K562 (cell line): Measurements from ENCODE around the gene DNAJB12. TPM values are rescaled to one million over a fixed set of nuclear protein-coding genes. Genes with fewer than 3 reads are reported as not detected.

Source experiments
- ATAC-seq: fragments of 200-7000 bp; cut with Tn5 transposase; 3 replicates; pipeline ENCODE4 v1.9.1; 2020; ENCODE audit warnings: moderate library complexity
- BruUV-seq: library from RNA; stranded (reverse); fragments of 400-500 nt; replicated peaks from 2 replicates; lab custom pipeline; 2021; lab: Mats Ljungman, UMichigan
- CTCF ChIA-PET: fragments of 300-600 bp; formaldehyde crosslinking; extraction: SDS; loops from one replicate; lab custom pipeline; 2021; ENCODE audit warnings: low intra/inter-chr PET ratio; lab: Yijun Ruan, JAX
- POLR2A ChIA-PET: fragments of 300-600, 350-650 bp; sonication (Branson Sonifier 250); formaldehyde crosslinking; extraction: SDS; loops from one replicate; lab custom pipeline; 2021; ENCODE audit warnings: antibody characterized with exemption, inconsistent platforms; lab: Yijun Ruan, JAX
- DNase-seq, 4 experiments: peaks; one replicate each; pipeline versions ENCODE4 v3.0.0 to v3.0.0-alpha.2; 2011 to 2018; ENCODE audit warnings: low spot score in 3 of 4, mixed read lengths in 3 of 4; ENCODE audit errors: extremely low read depth in 1 of 4
- FAIRE-seq: peaks from 2 replicates; lab custom pipeline; 2011; peaks lifted over from hg19 to GRCh38; lab: Jason Lieb, UNC
- H2AFZ ChIP-seq: 2 replicates; pipeline ENCODE4 v1.6.0; 2011; ENCODE audit warnings: low read depth, low read length, control low read depth, inconsistent platforms
- H3K27ac ChIP-seq: fragments of 200-600 bp; 3 replicates; pipeline ENCODE4 v1.8.0; 2011; ENCODE audit warnings: low read depth, mild to moderate bottlenecking, control low read depth, inconsistent platforms, low read length, moderate library complexity, mixed read lengths; ENCODE audit errors: extremely low read depth
- H3K27me3 ChIP-seq, 2 experiments: fragments of 300-600 bp in 1 of 2; 2 replicates in 1 of 2; 3 replicates in 1 of 2; pipeline versions ENCODE4 v1.6.0 to v1.8.0; 2011; ENCODE audit warnings: inconsistent platforms in 2 of 2, low read length in 2 of 2, mild to moderate bottlenecking in 1 of 2, mixed read lengths in 1 of 2, moderate library complexity in 1 of 2; ENCODE audit not compliant: control insufficient read depth in 2 of 2, insufficient read depth in 2 of 2
- H3K36me3 ChIP-seq: fragments of 300-600 bp; 3 replicates; pipeline ENCODE4 v1.8.0; 2011; ENCODE audit warnings: mild to moderate bottlenecking, low read length, inconsistent platforms; ENCODE audit not compliant: control insufficient read depth, insufficient read depth
- H3K4me1 ChIP-seq, 2 experiments: fragments of 200-600 bp in 1 of 2; replicated peaks in 1 of 2; 2 replicates in 1 of 2; 3 replicates in 1 of 2; pipeline versions ENCODE4 v1.5.1 to v1.8.0; 2011; ENCODE audit warnings: inconsistent platforms in 2 of 2, low read length in 2 of 2, mild to moderate bottlenecking in 1 of 2, mixed read lengths in 1 of 2, moderate library complexity in 1 of 2; ENCODE audit not compliant: control insufficient read depth in 2 of 2, insufficient read depth in 2 of 2
- H3K4me2 ChIP-seq: 2 replicates; pipeline ENCODE4 v1.6.1; 2011; ENCODE audit warnings: low read length, control low read depth, inconsistent platforms, mixed read lengths; ENCODE audit not compliant: insufficient read depth
- H3K4me3 ChIP-seq: fragments of 200-600 bp; sonication (generic), shearing (Covaris generic); 2 replicates; pipeline ENCODE4 v1.5.1; 2016; ENCODE audit warnings: control low read depth, inconsistent platforms
- H3K79me2 ChIP-seq: fragments of 200-600 bp; 3 replicates; pipeline ENCODE4 v1.8.0; 2011; ENCODE audit warnings: low read length, inconsistent platforms; ENCODE audit not compliant: control insufficient read depth, insufficient read depth
- H3K9ac ChIP-seq, 2 experiments: 2 replicates each; pipeline versions ENCODE4 v1.6.0 to v1.6.1; 2011; ENCODE audit warnings: low read depth in 2 of 2, low read length in 2 of 2, control low read depth in 1 of 2, inconsistent platforms in 1 of 2, mild to moderate bottlenecking in 1 of 2, mixed read lengths in 1 of 2; ENCODE audit not compliant: insufficient read depth in 1 of 2
- H3K9me1 ChIP-seq: one replicate; pipeline ENCODE4 v1.6.0; 2011; ENCODE audit warnings: inconsistent platforms, mild to moderate bottlenecking, low read length, moderate library complexity; ENCODE audit not compliant: control insufficient read depth, insufficient read depth
- H3K9me3 ChIP-seq: replicated peaks from 2 replicates; pipeline ENCODE4 v1.5.1; 2011; ENCODE audit warnings: low read depth, low read length, inconsistent platforms; ENCODE audit not compliant: control insufficient read depth, insufficient read depth
- H4K20me1 ChIP-seq: replicated peaks from 2 replicates; pipeline ENCODE4 v1.6.1; 2011; ENCODE audit warnings: low read length, inconsistent platforms, mixed read lengths; ENCODE audit not compliant: control insufficient read depth, insufficient read depth
- CBFB ChIP-seq: sonication (generic); formaldehyde crosslinking; IDR thresholded peaks from 2 replicates; pipeline ENCODE4 v1.4.0; 2020; ENCODE audit warnings: mild to moderate bottlenecking, missing genetic modification reagents
- MNT ChIP-seq, 2 experiments: fragments of 450-650 bp; conservative IDR thresholded peaks; 2 replicates each; pipeline ENCODE4 v1.6.1; 2017; ENCODE audit warnings: mild to moderate bottlenecking in 2 of 2, moderate library complexity in 2 of 2
- SMC3 ChIP-seq: conservative IDR thresholded peaks from 2 replicates; pipeline ENCODE4 v1.6.1; 2011; ENCODE audit warnings: low read depth, low read length, improper control_type of control experiment; ENCODE audit not compliant: insufficient read depth
- TCF3 ChIP-seq: sonication (generic); formaldehyde crosslinking; IDR thresholded peaks from 2 replicates; pipeline ENCODE4 v1.4.0; 2020; ENCODE audit warnings: mild to moderate bottlenecking, missing genetic modification reagents
- THAP7 ChIP-seq: fragments of 250-450 bp; sonication (Bioruptor Pico); IDR thresholded peaks from 2 replicates; pipeline ENCODE4 v1.5.0; 2021
- WGBS: fragments of 100-300 bp; shearing (Covaris generic); methylation state at CpG from one replicate; pipeline ENCODE4 v1.1.6; 2016; ENCODE audit warnings: low coverage, mixed read lengths; ENCODE audit not compliant: insufficient coverage; ENCODE audit errors: missing lambda C conversion rate; 5-methylcytosine and 5-hydroxymethylcytosine counted together
- in situ Hi-C: fragments of 300-500 bp; cut with MboI; formaldehyde crosslinking; loops from 4 replicates; pipeline ENCODE4 v1.15.0; 2018; ENCODE audit warnings: inconsistent platforms, mixed read lengths
- intact Hi-C: fragments of 100-400 bp; cut with micrococcal nuclease; formaldehyde crosslinking; loops from 2 replicates; pipeline ENCODE4 v1.14.2; 2022
- polyA plus RNA-seq, 8 experiments: library from polyadenylated mRNA; depleted of rRNA in 4 of 8; stranded (reverse) in 5 of 8; unstranded in 3 of 8; fragments of >200 nt; fragmentation: Nextera tagmentation in 2 of 8; fragmentation: Illumina TruSeq in 1 of 8; extraction: Ambion mirVana in 2 of 8; extraction: Trizol in 1 of 8; gene quantifications; 2 replicates each; pipeline versions ENCODE4 v1.2.1 to v1.2.3, GENCODE V29; 2011 to 2014; ENCODE audit warnings: inconsistent platforms in 1 of 8, missing spikeins in 1 of 8
- total RNA-seq, 7 experiments: library from RNA; depleted of rRNA in 6 of 7; stranded (reverse); fragments of >200 nt in 6 of 7; fragmentation: Illumina TruSeq in 2 of 7; extraction: Trizol in 2 of 7; gene quantifications; 2 replicates each; pipeline versions ENCODE4 v1.2.1 to v1.2.3, GENCODE V29; 2011 to 2021; ENCODE audit warnings: low replicate concordance in 1 of 7
- TF ChIP-seq, protein P1 (sequence below), 2 experiments: IDR thresholded peaks; 2 replicates each; pipeline ENCODE4 v1.6.1; 2011; ENCODE audit warnings: borderline replicate concordance in 1 of 2, control low read depth in 1 of 2, low read depth in 1 of 2, low read length in 1 of 2, mild to moderate bottlenecking in 1 of 2, mixed read lengths in 1 of 2, moderate library complexity in 1 of 2; ENCODE audit not compliant: insufficient read depth in 1 of 2, insufficient read length in 1 of 2, poor library complexity in 1 of 2, severe bottlenecking in 1 of 2; ENCODE audit errors: extremely low read depth in 1 of 2

Gene DNAJB12
- total and polyA plus RNA-seq, 9 of the 15 experiments (the other 6 are each of a cell fraction or from before 2014, with no cell fraction given) = 3.5 to 31.5 (median 20.3) TPM

DNA sequence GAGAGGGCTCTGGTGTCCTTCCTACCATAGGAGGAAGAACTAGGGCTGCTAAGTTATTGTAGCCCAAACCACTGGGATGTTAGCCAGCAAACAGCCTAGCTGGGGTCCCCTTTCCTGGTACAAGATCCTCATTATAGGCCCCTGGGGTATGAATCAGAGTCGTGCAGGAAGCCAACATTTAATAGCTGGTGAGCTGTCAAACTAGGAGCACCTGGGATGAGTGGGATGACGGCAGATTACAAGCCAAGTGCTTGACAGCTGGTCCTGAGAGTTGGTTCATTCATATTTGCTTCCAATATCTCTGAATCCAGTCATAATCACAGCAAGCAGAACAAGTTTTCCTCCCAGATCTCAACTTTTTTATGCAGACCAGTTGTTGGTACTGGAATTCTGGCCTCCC lies 25.1 kb upstream of the DNAJB12 start:
- ATAC-seq = no peak
- intact Hi-C loops (loop anchor here (5.0 kb wide), 1 partner anchor 183 kb away; no protein-coding TSS in a partner anchor), in situ Hi-C loops (no loop called here)
- TF ChIP-seq, protein P1, sequence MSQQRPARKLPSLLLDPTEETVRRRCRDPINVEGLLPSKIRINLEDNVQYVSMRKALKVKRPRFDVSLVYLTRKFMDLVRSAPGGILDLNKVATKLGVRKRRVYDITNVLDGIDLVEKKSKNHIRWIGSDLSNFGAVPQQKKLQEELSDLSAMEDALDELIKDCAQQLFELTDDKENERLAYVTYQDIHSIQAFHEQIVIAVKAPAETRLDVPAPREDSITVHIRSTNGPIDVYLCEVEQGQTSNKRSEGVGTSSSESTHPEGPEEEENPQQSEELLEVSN (IDR thresholded peaks at IDR 0.05; ENCODE audit: borderline replicate concordance in 1 of 2, extremely low read depth in 1 of 2, insufficient read depth in 1 of 2, insufficient read length in 1 of 2, low read depth in 1 of 2, low read length in 1 of 2, poor library complexity in 1 of 2, severe bottlenecking in 1 of 2) = no peak
- TF ChIP-seq TCF3 (CRISPR knock-in tag) (no peak), SMC3 (no peak), MNT (conservative IDR thresholded peaks at IDR 0.05) (no peak), THAP7 (CRISPR knock-in tag) (no peak), CBFB (CRISPR knock-in tag) (0 out of 2 replicates have a peak, but pooled peaks have one; percentile 27)
- POLR2A ChIA-PET = interaction anchor here (1.0 kb wide), 1 partner anchor 8 kb away, joined by 3 read pairs; no protein-coding TSS in a partner anchor
- CTCF ChIA-PET = no interaction called here
- Histone ChIP-seq H3K9me3 (no peaks in the 10 kb centered on the region), H2AFZ (no peak overlapping the region), H3K79me2 (no peaks in the 10 kb centered on the region), H3K4me1 (no peaks in the 10 kb centered on the region; a peak in 1 of 5 replicates), H3K27me3 (no peaks in the 10 kb centered on the region), H4K20me1 (no peaks in the 10 kb centered on the region), H3K36me3 (peaks cover 6% of the 10 kb centered on the region; the same call in 2 of the 3 replicates), H3K27ac (no peak overlapping the region), H3K9ac (no peak overlapping the region), H3K9me1 (no peaks in the 10 kb centered on the region), H3K4me2 (no peak overlapping the region), H3K4me3 (no peak overlapping the region)
- WGBS = 25% methylated on average over 2 of the region's 2 CpGs
- FAIRE-seq = no peak
- no TSS peak for BruUV-seq
- no peak for DNase-seq
